NCI-H345 (cell line): ENCODE results near the gene CELA1.

Experiments used
- DNase-seq: peaks from one replicate; lab custom pipeline; 2025; lab: John Stamatoyannopoulos, UW

CELA1 gene

GRCh38 chr12:51374856-51375255 lies 28.4 kb upstream of the CELA1 start:
- DNase-seq = no peak

DNA sequence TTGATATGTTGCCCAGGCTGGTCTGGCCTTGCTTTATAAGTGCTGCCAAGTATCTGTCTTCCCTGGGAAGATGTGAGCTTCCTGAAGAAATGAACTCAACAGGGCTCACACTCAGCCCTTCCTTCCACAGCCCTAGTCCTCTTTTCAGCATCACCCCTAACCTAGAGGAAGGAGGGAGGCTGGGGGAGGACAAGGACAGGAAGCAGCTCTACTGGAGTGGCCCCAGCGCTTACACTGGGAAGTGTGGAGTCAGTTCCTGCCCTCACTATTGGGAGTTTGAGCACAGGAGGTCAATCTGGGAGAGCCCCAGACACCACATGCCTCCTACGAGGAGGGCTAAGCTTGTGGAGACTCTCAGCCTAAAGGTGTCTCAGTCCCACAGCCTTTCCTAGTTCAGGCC lies 27.9 kb upstream of the CELA1 start:
- DNase-seq = no peak

GRCh38 chr12:51373187-51373586 lies 26.7 kb upstream of the CELA1 start:
- no peak for DNase-seq

DNA sequence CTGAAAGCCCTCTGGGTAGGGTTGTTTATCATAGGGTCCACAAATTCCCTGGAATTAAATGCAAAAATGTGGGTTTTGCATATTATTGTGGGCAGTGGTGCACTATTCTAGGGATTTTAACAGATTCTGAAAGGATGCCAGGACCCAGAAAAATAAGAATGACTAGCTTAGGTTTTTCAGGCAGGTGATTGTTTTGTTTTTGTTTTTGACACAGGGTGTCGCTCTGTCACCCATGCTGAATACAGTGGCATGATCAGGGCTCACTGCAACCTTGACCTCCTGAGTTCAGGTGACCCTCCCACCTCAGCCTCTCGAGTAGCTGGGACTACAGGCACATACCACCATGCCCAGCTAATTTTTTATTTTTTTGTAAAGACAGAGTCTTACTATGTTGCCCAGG lies 25.5 kb upstream of the CELA1 start:
- no peak for DNase-seq

DNA sequence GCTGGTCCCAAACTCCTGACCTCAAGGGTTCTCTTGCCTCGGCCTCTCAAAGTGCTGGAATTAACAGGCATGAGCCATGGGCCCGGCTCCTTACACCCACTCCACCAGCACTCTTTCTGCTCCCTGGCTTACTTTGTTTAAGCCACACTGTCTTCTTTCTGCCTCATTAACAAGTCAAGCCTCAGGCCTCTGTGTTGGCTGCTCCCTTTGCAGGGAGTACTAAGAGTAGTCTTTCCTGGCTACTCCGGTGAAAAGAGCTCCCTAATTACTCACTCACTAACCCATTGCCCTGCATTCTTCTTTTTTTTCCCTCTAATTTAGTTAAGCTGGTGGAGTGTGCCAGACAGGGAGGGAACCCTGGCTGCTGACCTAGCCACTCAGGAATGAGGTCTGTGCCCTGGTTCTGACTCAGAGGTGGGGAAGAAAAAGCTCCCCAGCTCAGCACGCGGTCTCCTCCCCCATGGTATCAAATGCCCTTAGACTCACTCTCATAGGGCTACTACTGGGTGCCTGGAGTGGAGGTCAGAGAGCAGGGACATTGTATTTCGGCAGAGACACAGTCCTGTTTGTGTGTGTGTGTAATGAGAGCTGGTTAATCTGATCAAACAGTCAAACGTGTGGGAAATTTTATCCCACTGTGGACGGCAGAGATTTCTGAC lies 24.9 kb upstream of the CELA1 start:
- peak; percentile 70 for DNase-seq

DNA sequence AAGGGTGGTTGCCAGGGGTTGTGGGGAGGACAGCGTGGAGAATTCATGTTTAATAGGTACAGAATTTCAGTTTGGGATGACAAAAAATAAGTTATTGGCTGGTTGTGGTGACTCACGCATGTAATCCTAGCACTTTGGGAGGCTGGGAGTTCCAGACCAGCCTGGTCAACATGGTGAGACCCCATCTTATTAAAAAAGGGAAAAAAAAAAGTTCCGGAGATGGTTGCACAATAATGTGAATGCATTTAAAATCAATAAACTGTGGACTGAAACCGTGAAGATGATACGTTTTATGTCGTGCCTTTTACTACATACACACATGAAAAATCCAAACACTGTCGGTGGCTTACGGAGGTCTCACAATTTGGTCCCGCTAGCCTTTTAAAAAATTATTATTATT lies 24.2 kb upstream of the CELA1 start:
- DNase-seq = no peak

DNA sequence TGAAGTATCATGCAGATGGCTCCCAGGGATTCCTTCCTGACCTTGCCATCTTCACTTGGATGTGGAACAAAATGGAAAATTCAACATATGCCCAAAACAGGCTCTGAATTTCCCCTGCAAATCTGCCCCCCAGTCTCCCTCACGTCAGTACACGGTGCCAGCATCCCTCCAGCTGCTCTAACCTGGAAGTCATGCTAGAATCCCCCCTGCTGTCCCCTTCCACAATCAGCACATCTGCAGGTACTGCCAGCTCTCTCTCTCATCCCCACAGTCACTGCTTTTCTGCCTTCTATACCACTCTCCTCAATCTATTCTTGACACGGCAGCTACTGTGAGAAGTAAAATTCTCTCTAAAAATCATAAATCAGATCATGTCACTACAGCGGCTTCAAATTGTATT lies 23.1 kb upstream of the CELA1 start:
- no peak for DNase-seq

DNA sequence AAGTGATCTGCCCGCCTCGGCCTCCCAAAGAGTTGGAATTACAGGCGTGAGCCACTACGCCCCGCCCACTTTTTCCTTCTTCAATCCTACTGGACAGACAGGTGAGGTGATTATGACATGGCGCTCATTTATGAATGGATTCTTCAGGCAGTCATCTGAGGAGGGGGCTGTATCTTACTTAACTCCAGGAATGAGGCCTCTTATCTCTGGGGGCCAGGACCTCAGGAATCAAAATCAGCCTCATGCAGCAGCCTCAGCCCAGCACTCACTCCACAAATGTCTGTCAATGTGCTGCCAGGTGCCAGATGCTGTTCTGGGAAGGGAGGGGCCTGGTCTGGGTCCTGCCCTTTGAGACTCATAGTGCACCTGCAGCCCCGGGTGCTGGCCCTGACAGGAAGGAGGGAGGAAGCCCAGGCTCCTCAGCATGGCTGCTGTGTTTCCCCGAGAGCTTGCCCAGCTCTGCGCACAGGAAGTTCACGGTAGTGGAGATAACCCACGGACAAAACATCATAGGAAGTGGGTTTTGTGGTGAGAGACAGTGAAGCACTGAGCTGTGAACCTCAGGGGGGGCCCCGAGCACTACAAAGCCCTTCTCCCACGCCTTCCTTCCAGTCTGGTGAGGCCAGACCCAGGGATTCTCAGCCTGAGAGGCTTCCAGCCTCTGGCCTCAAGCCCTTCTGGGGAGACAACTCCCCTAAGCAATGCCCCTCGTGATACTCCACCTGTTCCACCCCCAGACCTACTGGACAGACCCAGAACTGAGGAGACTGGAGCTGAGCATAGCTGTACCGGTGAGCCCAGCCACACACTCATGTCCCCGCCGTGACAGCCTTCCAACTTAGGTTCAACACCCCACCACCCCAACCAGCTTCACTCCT lies 22.4 kb upstream of the CELA1 start:
- peak; percentile 26 for DNase-seq

GRCh38 chr12:51365276-51365675 lies 18.8 kb upstream of the CELA1 start:
- DNase-seq = no peak

DNA sequence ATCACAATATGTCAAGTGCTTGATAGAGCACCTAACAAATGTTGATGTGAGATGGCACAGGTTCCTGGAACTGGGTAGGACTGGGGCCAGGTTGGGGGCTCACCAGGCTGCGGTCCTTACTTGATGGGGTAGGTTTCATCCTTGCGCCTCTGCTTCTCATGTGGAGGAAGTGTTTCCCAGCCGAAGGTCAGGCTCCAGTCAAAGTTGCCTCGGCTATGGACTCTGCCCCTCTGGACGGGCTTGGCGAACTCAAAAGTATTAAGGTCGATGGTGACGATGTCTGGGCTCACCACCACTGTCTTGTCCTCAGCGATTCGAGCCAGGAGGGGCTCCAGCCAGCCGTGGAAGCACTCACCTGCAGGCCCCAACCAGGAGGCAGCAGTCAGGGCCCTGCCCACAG lies 17.5 kb upstream of the CELA1 start:
- no peak for DNase-seq

- no peak for DNase-seq
Measured at GRCh38 chr12:51362747-51363342, 16.4 kb upstream of the CELA1 start.

- no peak for DNase-seq
Measured at GRCh38 chr12:51362307-51362706, 15.8 kb upstream of the CELA1 start.

GRCh38 chr12:51361161-51362016 lies 14.9 kb upstream of the CELA1 start:
- no peak for DNase-seq

GRCh38 chr12:51360315-51360714 lies 13.8 kb upstream of the CELA1 start:
- DNase-seq = no peak

DNA sequence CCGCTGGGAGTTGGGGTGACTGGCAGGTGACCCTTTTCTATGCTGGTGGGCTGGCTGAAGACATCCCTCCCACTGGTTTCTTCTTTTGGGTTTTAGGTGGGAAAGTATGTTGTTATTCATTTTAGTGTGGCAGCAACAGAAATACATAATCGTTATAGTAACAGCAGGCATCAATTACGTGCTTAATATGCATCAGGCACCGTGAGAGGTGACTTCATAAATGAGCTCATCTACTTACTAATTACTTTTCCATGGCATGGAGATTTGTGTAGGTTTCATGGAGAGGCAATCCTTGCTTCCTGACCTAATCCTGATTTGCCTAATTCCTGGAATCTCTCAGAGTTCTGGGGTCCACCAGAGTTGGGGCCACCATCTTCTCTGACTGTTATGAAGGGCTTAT lies 13.4 kb upstream of the CELA1 start:
- no peak for DNase-seq

DNA sequence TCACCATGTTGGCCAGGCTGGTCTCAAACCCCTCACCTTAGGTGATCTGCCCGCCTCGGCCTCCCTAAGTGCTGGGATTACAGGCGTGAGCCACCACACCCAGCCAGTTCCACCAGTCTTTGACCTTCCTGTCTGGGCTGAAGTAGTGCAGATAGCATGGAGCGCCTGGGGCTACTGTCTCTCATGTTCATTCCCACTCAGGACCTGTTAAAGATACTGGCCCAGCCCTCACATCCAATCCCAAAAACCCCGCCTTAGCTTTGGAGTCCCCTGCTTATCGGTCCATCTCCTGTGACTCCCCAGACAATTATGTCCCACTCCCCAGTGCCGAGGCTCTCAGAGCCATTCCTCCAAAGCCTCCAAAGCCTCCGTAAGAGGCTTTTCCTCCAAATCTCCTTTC lies 12.0 kb upstream of the CELA1 start:
- DNase-seq = no peak

- no peak for DNase-seq
Measured at GRCh38 chr12:51357374-51358047, 11.0 kb upstream of the CELA1 start.

DNA sequence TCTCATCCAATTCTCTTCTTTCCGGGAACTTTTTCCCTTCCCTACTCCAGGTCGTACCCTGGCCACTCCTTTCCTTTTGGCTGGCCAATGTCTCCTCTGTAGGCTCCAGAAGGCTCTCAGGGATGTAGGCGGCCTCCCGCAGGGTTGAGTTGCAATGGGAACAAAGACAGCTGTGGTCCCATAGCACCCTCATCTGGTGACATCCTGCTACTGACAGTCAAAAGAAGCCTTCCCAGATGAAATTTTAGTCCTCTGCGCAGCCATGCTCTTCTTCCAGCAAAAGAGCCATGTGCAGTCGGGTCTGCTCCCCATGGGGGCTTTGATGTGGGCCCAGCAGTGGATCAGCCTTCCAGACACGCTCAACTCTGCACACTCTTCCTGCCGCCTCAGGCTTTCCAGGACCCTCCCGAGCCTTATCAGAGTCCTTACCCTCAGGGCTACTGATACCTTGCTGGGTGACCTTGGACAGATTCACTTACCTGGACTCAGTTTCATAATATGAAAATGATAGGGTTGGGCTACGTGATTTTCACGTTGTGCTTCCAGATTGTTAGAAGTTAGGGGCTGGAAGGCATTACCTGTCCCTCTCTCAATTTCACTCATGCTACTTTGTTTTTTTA lies 5.5 kb upstream of the CELA1 start:
- DNase-seq = peak; percentile 43

DNA sequence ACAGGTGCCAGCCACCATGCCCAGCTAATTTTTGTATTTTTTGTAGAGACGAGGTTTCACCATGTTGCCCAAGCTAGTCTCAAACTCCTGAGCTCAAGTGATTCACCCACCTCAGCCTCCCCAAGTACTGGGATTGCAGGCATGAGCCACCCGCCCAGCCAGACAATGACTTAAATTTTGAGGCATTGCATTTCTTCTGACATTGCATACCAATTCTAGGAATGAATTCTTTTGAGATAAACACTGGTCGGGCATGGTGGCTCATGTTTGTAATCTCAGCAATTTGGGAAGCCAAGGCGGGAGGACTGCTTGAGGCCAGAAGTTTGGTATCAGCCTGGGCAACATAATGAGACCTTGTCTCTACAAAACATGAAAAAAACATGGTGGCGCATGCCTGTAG lies 2.5 kb upstream of the CELA1 start:
- no peak for DNase-seq

GRCh38 chr12:51348116-51348515 lies 1.6 kb upstream of the CELA1 start:
- no peak for DNase-seq

DNA sequence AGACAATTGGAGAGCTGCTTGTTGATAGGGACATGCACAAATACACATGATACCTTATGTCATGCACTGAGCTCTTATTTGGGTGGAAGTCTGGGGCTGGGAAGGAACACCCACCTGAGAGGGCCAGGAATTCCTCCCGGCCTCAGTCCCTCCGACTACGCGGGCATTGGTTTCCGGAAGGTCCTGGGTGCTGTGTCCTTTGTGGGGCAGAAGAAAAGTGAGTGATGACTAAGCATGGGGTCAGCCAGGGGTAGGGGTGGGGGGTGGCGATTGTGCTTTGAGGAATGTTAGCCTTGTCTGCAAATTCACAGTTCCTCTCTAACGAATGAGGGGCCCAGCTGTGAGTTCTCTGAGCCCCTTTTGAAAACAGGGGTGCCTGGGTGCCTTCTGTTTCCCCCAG lies 798 bp downstream of the CELA1 start:
- DNase-seq = no peak
